Erythroblast (primary cell): ENCODE data around the gene NKPD1.
A peak's percentile ranks its signal among the peaks of the same experiment; 100 is the strongest.

ENCODE experiments used
- DNase-seq, 2 experiments: peaks; one replicate each; lab custom pipeline; 2025; lab: John Stamatoyannopoulos, UW
- GATA1 ChIP-seq: IDR thresholded peaks from 2 replicates; pipeline ENCODE4 v1.6.1; 2011; ENCODE audit warnings: low read depth, mild to moderate bottlenecking, control low read depth, low read length, moderate library complexity
- POLR2A ChIP-seq: IDR thresholded peaks from 2 replicates; pipeline ENCODE4 v1.6.1; 2011; ENCODE audit warnings: mild to moderate bottlenecking, low read length

The NKPD1 gene

GRCh38 chr19:45118106-45118505 lies 42.7 kb downstream of the NKPD1 start:
- DNase-seq = no peak
- TF ChIP-seq GATA1 = no peak
- TF ChIP-seq POLR2A = no peak

GRCh38 chr19:45117671-45118070 lies 43.1 kb downstream of the NKPD1 start:
- TF ChIP-seq GATA1 = no peak
- no peak for TF ChIP-seq POLR2A
- DNase-seq = no peak

- peak in 1 of 2 experiments; percentile 16 for DNase-seq
- TF ChIP-seq GATA1 (no peak), POLR2A (no peak)
These were observed 43.6 kb downstream of the NKPD1 start for GRCh38 chr19:45117167-45117594.

- DNase-seq = no peak
- TF ChIP-seq POLR2A (no peak), GATA1 (no peak)
These were observed 44.8 kb downstream of the NKPD1 start for GRCh38 chr19:45115809-45116615.

GRCh38 chr19:45114116-45114515 lies 46.7 kb downstream of the NKPD1 start:
- DNase-seq = no peak
- TF ChIP-seq POLR2A = no peak
- no peak for TF ChIP-seq GATA1

DNA sequence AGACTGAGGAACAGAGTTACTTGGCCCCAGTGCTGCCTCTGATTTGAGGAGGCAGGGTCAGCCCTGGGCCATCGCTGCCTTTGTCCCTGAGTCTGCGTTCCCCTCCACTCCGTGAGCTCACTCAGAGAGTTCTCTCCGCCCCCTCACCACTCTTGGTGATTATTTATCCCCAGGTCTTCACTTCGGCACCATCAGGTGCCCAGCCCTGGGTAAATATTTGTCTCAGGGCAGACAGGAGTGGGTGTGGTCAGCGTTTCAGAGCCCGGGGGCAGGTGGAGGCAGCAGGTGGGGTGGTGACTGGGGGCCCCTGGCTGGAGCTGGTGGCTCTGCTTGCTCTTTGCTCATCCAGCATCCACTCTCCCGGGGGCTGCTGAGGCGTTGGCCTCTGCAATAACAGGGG lies 47.2 kb downstream of the NKPD1 start:
- no peak for DNase-seq
- TF ChIP-seq GATA1 = no peak
- TF ChIP-seq POLR2A = no peak

GRCh38 chr19:45112111-45112827 lies 48.5 kb downstream of the NKPD1 start:
- TF ChIP-seq POLR2A (no peak), GATA1 (no peak)

More at GRCh38 chr19:45112111-45112827, 48.5 kb downstream of the NKPD1 start:
- DNase-seq = no peak
